ENCODE measurements around the gene KCNIP4. TPM values are rescaled to one million over a fixed set of nuclear protein-coding genes. Genes with fewer than 3 reads are reported as not detected.

KCNIP4 gene
- total and polyA plus RNA-seq, 2 donors (not counting 3 experiments of a cell fraction or from before 2014, with no cell fraction given), result not detected

DNA sequence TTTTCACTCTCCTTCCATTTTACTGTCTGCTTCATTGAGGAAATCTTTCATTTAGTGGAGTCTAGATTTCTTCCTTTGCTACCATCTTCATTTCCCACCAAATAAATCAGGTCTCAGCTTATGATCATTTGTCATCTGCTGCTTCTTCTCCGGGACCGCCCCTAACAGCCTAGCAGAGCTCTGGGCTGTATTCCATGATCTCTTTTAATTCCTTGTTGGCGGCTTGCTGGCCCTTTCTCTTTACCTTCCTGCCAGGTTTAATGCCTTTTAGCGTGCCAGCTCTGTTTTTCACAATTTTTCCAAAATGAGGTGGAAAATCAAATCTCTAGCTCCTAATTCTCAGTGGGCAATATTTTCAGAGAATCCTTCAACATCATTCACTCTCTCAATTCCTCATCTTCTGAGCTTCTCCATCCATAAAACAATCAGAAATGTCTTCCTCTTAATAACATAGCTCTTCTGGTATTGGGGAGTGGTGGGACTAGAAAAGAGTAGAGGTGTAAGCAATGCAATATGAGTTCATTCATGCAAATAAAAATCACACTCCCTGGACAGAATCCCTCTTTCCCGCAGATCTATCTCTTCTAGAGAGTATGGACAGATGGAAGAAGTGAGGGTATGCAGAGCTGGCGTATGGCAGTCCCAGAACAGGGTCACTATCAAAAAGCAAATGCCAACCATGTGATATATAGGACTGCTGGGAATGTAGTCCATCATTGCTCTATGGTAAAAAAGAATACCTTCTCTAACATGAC is 491.3 kb downstream of the KCNIP4 start:
- Histone ChIP-seq H3K4me2 (ENCODE audit: insufficient read depth, low read length) (no peak overlapping the region), H3K79me2 (ENCODE audit: control insufficient read depth, insufficient read depth, low read length) (no peaks in the 10 kb centered on the region), H2AFZ (ENCODE audit: low read depth, low read length) (no peak overlapping the region), H3K4me3 (replicated peaks in 1 of 3; ENCODE audit: insufficient read depth in 1 of 3, low read depth in 1 of 3, low read length in 3 of 3) (no peak overlapping the region), H3K27ac (ENCODE audit: insufficient read depth, low read depth, low read length) (no peak overlapping the region), H3K4me1 (ENCODE audit: control insufficient read depth, extremely low read depth, insufficient read depth, low read length) (no peaks in the 10 kb centered on the region), H3K9me1 (replicated peaks; ENCODE audit: control insufficient read depth, extremely low read depth, insufficient read depth, low read length) (no peaks in the 10 kb centered on the region), H3K27me3 (ENCODE audit: control insufficient read depth in 2 of 2, insufficient read depth in 2 of 2, low read length in 2 of 2) (no peaks in the 10 kb centered on the region), H4K20me1 (replicated peaks; ENCODE audit: control insufficient read depth, extremely low read depth, insufficient read depth, low read length) (no peaks in the 10 kb centered on the region), H3K9ac (replicated peaks; ENCODE audit: extremely low read depth, insufficient read depth, low read length) (no peak overlapping the region), H3K9me3 (replicated peaks; ENCODE audit: control insufficient read depth, insufficient read depth, low read length) (no peaks in the 10 kb centered on the region), H3K36me3 (ENCODE audit: control insufficient read depth in 2 of 2, extremely low read depth in 1 of 2, insufficient read depth in 2 of 2, low read length in 2 of 2) (no peaks in the 10 kb centered on the region)
- dilution Hi-C loops (cut with MboI; ENCODE audit: extremely low pct_ligation_motif_present, low sequenced_read_pairs), result no loop called here
- no peak for DNase-seq (ENCODE audit: low read depth, low spot score)
- ChIA-PET POLR2A (no interaction called here), CTCF (no interaction called here)
- TF ChIP-seq GATA2 (IDR thresholded peaks at IDR 0.05; ENCODE audit: insufficient read depth, insufficient read length, low read depth, low read length) (no peak), CTCF (IDR thresholded peaks at IDR 0.05; ENCODE audit: extremely low read depth in 1 of 2, insufficient read depth in 1 of 2, low read depth in 1 of 2, low read length in 2 of 2) (no peak), POLR2AphosphoS5 (IDR thresholded peaks at IDR 0.05; ENCODE audit: insufficient read depth, low read depth, low read length) (no peak)
- BruUV-seq (replicated peaks), result no TSS peak
- FAIRE-seq, result no peak
- intact Hi-C loops (cut with micrococcal nuclease), result no loop called here

DNA sequence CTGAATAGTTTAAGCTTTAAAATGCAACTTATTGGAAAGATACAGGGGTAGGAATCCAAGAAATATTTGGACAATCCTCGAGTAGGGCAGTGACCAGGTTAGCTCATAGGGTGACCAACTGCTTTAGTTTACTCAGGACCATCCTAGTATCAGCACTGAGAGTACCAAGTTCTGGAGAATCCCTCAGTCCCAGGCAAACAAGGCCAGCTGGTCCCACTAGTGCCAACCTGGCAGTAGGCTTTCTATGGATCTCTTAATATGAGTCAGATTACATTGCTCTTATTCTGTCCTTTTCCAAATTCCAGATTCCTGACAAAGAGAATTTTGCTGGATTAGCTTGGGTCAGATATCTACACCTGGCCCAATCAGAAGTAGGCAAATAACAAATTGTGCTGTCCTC is 493.7 kb downstream of the KCNIP4 start:
- Histone ChIP-seq H3K9ac (replicated peaks; ENCODE audit: extremely low read depth, insufficient read depth, low read length) (no peak overlapping the region), H4K20me1 (replicated peaks; ENCODE audit: control insufficient read depth, extremely low read depth, insufficient read depth, low read length) (no peaks in the 10 kb centered on the region), H3K9me3 (replicated peaks; ENCODE audit: control insufficient read depth, insufficient read depth, low read length) (no peaks in the 10 kb centered on the region), H3K4me1 (ENCODE audit: control insufficient read depth, extremely low read depth, insufficient read depth, low read length) (no peaks in the 10 kb centered on the region), H3K36me3 (ENCODE audit: control insufficient read depth in 2 of 2, extremely low read depth in 1 of 2, insufficient read depth in 2 of 2, low read length in 2 of 2) (no peaks in the 10 kb centered on the region), H3K27ac (ENCODE audit: insufficient read depth, low read depth, low read length) (no peak overlapping the region), H3K9me1 (replicated peaks; ENCODE audit: control insufficient read depth, extremely low read depth, insufficient read depth, low read length) (no peaks in the 10 kb centered on the region), H3K27me3 (ENCODE audit: control insufficient read depth in 2 of 2, insufficient read depth in 2 of 2, low read length in 2 of 2) (peaks cover 0 to 3% of the 10 kb centered on the region in 2 experiments), H3K4me3 (replicated peaks in 1 of 3; ENCODE audit: insufficient read depth in 1 of 3, low read depth in 1 of 3, low read length in 3 of 3) (no peak overlapping the region), H3K79me2 (ENCODE audit: control insufficient read depth, insufficient read depth, low read length) (no peaks in the 10 kb centered on the region), H2AFZ (ENCODE audit: low read depth, low read length) (no peak overlapping the region), H3K4me2 (ENCODE audit: insufficient read depth, low read length) (no peak overlapping the region)
- dilution Hi-C loops (cut with MboI; ENCODE audit: extremely low pct_ligation_motif_present, low sequenced_read_pairs) (no loop called here), intact Hi-C loops (cut with micrococcal nuclease) (no loop called here)
- no peak for DNase-seq (ENCODE audit: low read depth, low spot score)
- no TSS peak for BruUV-seq (replicated peaks)
- CTCF ChIA-PET, result interaction anchor here (1.6 kb wide), 1 partner anchor 14 kb away, joined by 10 read pairs; no protein-coding TSS in a partner anchor
- no peak for TF ChIP-seq CTCF (IDR thresholded peaks at IDR 0.05; ENCODE audit: extremely low read depth in 1 of 2, insufficient read depth in 1 of 2, low read depth in 1 of 2, low read length in 2 of 2)
- POLR2A ChIA-PET, result no interaction called here
- FAIRE-seq, result no peak

All from endothelial cell of umbilical vein (primary cell).